HG02938 (cell line): ENCODE results near the gene GOLGA6L10.
"Not testable (repeated sequence)": the region's sequence is repeated elsewhere in the genome, so short reads cannot be mapped to it uniquely, and the experiment has no call there.

ENCODE experiments used
- ATAC-seq: cut with Tn5 transposase; IDR thresholded peaks from one replicate; pipeline ENCODE4 v1.9.1; 2021; ENCODE audit warnings: mild to moderate bottlenecking, moderate library complexity; ENCODE audit not compliant: unreplicated experiment

The GOLGA6L10 gene, protein sequence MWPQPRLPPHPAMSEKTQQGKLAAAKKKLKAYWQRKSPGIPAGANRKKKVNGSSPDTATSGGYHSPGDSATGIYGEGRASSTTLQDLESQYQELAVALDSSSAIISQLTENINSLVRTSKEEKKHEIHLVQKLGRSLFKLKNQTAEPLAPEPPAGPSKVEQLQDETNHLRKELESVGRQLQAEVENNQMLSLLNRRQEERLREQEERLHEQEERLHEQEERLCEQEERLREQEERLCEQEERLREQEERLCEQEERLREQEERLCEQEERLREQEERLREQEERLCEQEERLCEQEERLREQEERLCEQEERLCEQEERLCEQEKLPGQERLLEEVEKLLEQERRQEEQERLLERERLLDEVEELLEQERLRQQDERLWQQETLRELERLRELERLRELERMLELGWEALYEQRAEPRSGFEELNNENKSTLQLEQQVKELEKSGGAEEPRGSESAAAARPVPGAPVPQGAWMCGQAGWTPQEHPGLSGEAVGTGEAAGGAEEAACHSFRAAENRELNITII

DNA sequence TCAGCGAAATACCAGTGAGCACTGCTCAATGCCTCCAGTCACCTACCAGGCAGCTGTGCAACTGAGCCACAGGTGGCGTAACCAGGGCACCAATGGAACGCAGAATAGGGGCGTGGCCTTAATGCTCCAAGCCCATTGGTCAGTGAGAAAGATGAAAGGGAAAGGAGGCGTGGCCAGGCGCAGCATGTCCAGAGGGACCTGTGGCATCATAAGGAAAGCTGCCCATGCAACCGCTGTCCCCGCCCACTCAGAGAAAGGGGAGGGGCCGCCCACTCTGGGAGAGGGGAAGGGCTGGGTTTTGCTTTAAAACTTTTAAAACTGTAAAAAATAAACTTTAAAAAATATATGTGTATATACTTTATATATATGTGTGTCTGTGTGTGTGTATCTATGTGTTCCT lies at the start of gene GOLGA6L10:
GOLGA6L10 (minus strand) TSS at position 101 of the 400 bp plus-strand sequence; CDS start at position 1, 100 bp downstream.
- ATAC-seq, result not testable (repeated sequence)

DNA sequence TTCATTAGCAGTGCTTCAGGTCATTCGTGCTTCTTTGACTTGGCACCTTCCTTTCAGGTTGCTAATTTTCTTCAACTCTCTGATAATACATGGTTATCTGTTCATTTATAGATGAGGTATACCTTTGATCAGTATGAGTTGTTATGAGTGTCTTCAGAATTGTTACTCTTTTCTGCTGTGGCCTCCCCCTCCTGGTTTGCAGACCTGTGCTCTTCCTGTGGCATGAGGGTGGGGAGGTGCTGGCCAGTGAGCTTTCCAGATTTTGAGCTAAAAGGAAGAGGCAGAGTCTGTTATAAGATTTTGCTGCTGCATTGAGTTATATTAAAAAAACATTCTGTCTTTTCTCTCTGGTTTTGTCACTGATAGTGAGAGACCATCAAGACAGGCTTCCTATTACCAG lies 49.5 kb upstream of the GOLGA6L10 start:
- ATAC-seq, result peak; percentile 16

DNA sequence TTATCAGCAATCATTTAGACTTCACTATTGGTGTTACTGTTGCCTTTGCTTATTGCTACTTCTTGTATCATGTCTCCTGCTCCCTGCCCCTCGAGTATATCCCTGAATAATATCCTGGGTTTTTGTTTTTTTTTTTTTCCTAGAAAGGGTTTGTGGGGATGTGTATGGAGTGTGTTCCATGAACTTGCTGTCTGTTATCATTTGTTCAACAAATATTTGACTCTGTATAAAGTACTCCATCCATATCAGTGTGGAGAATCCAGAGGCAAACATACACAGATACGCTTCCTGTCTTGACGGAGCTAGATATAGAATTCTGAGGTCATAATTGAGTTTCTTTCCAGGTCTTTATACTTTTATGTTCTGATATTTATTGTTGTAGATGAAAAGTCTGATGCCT lies 48.5 kb upstream of the GOLGA6L10 start:
- no peak for ATAC-seq

DNA sequence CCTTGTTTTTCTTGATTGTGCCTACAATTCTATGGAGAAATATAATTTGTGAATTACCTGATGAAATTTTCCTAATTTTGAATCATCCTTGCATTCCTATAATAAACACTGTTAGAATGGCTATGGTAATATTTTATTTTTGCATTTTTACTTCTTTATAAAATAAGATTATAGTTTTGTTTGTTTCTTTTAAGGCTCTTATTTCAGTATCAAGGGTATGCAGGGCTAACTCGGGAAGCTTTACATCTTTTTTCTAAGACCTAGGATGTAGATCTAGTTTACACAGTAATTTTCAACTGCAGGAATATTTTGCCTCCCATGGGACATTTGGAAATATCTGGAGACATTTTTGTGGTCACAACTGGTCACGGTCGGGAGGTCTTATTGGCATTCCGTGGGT lies 46.5 kb upstream of the GOLGA6L10 start:
- ATAC-seq, result not testable (repeated sequence)

DNA sequence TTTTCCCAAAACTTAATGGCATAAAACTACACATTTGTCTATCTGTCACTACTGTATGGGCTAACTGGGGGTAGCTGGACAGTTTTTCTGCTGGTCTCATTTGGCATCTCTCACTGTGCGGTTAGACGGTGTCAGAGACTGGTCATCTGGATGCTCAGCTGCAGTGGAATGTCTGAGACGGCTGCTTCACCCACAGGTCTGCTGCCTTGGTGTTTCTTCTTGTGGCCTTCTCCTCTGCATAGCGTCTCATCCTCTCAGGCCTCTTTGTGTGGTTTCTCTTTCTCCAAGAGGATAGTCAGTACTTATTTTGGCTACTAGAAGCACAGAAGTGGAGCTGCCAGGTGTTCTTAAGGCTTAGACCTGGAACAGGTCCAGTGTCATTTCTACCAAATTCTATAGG lies 44.4 kb upstream of the GOLGA6L10 start:
- ATAC-seq, result no peak

DNA sequence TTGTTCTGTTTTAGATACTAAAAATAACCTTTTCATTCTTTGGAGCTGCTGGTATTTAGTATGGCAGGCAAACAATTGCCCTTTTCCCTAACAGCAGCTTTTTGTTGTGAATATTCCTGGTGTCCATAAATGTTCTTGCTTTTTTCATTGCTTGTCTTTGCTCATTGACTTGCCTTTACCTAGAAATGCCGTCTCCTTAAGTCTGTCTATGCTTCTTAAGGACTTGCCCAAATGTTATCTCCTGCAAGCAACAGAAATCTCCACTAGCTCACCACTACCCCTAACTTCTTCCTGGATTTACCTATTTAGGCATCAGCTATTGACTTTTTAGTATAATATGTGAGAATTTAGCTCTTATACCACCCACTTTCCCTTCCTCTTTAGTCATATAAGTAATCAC lies 42.8 kb upstream of the GOLGA6L10 start:
- not testable (repeated sequence) for ATAC-seq

DNA sequence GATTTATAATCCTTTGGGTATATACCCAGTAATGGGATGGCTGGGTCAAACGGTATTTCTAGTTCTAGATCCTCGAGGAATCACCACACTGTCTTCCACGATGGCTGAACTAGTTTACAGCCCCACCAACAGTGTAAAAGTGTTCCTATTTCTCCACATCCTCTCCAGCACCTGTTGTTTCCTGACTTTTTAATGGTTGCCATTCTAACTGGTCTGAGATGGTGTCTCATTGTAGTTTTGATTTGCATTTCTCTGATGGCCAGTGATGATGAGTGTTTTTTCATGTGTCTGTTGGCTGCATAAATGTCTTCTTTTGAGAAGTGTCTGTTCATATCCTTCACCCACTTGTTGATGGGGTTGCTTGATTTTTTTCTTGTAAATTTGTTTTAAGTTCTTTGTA lies 40.9 kb upstream of the GOLGA6L10 start:
- ATAC-seq, result not testable (repeated sequence)

DNA sequence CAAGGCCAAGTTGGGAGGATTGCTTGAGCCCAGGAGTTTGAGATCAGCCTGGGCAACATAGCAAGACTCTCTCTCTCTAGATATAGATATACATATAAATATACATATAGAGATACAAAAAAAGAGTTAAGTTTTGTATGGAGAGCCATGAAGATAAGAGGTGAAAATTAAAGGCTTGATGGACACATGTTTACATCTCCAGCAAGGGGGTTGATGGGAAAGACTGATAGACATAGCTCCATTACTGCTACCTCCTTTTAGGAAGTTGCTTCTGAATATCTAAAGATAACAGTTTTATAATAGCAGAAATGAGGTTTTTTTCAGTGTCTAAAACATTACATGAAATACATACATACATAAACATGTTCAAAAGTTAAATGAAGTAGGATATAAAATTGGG lies 37.9 kb upstream of the GOLGA6L10 start:
- ATAC-seq, result not testable (repeated sequence)

DNA sequence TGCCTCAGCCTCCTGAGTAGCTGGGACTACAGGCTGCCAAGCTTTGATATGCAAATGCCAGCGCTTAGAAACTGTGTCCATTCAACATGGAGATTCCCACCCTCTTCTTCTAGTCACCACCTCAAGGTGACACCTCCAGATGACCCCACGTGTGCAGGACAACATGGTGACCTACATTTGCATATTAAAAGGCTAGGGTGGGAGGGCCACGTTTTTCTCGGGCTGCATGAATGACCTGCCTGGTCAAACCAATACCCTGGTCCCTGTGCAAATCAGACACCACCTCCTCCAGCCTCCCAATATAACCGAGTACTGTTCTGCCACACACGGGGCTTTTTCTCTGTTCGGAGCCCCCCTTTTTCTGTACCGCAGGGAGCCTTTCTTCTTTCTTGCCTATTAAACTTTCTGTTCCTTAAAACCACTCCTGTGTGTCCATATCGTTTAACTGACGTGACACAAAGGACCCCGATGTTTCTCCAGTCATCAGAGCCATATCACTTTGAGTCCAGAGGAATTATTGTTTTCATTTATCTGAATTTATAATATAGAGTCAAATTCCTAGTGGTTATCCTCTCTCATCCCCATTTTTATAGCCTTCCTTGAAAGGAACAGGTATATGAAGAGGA lies 32.2 kb upstream of the GOLGA6L10 start:
- not testable (repeated sequence) for ATAC-seq

DNA sequence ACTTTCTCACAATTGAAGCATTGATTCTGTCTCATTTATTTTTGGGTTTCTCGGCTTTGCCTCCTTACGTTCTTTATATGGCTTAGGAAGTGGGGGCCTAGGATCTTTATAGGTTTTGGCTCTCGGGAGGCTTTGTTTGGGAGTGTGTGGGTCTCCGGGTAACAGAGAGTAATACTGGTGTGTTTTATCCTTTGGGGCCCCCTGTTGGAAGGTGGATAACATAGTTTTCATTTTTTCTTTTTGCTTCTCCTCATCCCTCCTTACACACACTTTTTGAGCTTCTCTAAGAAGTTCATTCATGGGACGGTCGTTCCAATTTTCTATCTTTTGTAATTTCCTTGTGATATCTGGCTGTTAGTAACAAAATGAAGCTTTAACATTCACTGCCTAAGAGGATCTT lies 30.3 kb upstream of the GOLGA6L10 start:
- ATAC-seq, result not testable (repeated sequence)

DNA sequence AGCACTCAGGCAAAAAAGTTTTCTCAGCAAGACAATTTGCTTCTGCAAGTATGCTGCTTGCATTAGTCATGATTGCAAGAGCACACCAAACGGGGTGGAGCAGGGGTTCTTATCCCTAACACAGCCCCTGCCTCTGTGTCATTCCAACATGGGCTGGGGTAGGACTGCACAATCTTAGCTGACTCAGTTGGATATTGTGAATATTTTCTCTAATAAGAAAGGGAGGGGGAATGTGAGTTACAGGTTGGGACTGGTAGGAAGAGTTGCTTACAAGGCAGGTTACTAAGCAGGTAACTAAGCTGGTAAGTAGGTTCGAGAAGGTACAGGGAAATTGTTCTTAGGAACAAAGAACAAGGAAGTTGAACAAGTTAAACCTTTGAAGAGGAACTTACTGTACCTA lies 24.4 kb upstream of the GOLGA6L10 start:
- not testable (repeated sequence) for ATAC-seq

DNA sequence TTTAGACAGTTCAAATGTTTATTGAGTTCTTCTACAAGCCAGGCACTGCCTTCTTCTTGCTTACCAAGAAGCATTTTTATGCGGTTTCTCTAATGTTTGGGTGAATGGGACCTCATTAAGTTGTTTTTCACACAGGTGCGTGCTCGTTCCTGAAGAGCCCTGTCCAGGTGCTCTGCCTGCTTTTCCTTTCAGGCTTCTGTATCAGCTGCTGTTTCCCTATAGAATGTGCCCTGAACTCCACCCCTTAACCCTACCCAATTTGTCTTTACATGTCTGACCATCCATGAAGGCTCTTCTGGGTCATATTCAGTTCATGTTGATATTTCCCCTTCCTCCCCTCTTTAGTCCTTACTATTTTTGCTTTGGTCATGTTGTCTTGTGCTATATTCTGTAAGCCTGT lies 22.4 kb upstream of the GOLGA6L10 start:
- ATAC-seq, result no peak

DNA sequence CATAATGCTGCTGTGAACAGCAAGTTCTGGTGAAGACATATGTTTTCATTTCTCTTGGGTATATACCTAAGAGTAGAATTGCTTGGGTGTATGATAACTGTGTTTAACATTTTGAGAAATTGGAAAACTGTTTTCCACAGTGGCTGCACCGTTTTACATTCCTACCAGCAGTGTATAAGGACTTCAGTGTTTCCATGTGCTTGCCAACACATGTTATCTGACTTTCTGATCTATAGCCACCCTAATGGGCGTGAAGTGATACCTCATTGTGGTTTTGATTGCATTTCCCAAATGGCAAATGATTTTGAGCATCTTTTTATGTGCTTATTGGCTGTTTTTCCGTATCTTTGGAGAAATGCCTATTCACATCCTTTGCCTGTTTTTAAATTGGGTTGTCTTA lies 18.5 kb upstream of the GOLGA6L10 start:
- not testable (repeated sequence) for ATAC-seq

DNA sequence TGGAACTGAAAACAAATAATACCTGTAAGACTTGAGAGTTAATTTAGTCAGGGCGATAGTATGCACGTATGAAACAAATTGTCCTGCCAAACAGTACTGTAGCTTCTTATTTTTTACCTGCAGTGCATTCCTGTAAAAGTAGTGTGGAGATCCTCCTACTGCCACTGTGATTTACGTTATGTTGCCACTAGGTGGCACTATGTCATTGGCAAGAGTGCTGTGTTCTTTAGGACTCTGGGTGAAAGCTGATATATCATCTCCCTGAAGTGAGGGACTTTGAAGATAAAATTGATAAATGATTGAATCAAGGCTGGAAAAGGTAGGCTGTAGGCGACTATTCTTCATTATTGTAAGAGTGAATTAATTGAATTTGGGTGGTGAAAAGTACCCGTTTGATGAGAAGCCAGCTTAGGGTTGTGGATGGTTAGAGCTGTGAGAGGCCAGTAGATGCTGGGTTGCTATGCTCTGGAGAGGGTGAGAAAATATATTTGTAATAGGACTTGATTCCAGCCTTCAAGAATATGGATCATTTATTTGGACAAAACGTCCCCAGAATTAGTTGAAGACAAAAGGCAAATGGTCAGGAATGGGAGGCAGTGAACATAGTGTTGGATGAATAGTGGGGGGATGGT lies 16.5 kb upstream of the GOLGA6L10 start:
- peak; percentile 95 for ATAC-seq

DNA sequence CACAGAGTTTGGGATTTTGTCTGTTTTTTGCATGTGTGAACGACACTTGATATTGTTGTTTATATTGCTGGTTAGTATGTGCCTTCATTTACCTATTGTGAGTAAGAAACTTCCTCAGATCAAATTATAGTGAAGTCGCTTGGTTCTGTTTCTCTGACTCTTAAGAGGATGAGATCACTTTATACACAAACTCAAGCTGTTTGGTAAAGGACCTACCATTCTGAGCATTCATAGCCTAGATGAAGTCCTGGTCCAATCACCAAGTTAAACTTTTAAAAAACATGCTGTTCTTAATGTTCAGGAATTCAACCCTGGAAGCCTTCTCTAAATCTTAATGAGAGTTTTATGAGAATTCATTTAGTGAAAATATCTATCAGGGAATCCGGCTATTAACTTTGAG lies 15.3 kb upstream of the GOLGA6L10 start:
- ATAC-seq, result not testable (repeated sequence)

DNA sequence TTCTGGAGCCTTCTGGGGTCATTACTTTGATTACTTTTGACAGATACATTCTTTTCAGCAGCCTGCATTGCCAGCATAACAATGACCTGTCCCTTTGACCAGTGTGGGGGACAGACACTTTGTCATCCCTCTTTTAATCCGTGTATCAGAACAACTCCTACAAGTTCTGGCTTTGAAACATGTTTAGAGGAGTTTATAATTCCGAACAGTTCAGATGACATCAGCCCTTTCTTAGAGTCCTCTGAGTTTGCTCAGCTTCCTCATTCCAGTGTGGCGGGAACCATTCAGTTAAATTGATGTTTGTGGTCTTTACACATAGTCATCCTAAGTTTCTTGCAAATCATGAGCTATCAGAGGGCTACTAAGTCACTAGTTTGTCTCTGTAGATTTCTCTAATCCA lies 13.5 kb upstream of the GOLGA6L10 start:
- not testable (repeated sequence) for ATAC-seq

DNA sequence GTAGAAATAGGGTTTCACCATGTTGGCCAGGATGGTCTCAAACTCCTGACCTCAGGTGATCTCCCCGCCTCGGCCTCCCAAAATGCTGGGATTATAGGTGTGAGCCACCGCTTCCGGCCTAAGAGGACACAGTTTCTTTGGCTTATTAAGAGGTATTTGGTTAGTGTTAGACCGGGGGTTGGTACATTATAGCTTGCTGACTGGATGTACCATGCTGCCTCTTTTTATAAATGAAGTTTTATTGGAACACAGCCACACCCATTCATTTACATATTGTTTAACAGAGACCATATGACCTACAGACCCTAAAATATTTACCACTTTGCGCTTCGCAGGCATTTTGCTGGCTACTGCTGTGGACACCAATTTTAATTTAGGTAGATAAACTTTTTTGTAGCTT lies 11.3 kb upstream of the GOLGA6L10 start:
- not testable (repeated sequence) for ATAC-seq

DNA sequence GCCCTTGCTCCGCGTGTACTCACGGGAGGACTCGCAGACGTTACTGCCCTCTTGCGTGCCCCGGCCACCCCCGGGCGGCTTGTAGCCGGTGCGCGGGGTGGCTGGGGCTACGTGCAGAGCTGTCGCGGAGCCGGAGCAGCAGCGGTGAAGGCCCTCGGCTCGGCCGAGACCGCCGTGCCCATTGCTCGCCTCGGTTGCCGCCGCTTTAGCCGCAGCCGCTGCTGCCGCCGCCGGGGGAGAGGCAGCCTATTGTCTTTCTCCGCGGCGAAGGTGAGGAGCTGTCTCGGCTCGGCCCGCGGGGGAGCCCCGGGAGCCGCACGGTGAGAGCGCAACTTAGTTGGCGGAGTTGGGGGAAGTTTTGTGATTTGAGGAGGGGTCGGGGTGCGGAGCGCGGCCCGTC lies 5.8 kb upstream of the GOLGA6L10 start:
- not testable (repeated sequence) for ATAC-seq

DNA sequence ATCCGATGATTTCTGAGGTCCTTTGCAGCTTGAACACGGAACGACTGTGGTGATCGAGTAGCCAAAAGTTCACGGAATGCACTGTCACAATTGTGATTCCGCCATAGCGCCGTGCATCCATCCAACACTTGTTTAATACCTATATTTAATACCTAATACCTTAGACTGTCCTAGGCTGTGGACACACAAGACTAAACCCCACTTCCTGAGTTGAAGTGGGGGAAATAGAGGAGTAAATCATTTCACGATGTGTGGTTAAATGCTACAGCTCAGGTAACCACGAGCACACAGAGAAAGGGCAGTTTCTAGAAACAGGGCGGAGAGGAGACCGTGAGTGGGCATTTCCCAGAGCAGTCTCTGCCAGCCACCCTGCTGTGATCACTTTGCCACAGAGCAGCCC lies 5.3 kb upstream of the GOLGA6L10 start:
- not testable (repeated sequence) for ATAC-seq

DNA sequence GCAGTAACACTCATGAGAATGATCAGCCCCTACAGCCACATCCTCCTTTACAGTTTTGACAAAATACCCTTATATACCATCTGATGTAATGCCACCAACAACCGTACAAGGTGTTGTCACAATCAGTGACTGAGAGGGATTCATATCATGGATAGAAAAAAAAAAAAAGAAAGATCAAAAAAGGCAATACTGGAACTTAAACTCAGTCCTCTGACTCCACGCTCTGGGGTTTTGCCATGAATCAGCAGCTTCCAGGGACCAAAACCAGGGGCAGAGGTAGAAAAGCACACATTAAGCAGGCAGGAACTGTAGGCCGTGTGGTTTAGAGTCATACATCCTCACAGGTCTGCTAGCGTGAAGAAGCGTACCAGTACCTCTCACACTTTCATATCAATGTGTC lies 1.6 kb downstream of the GOLGA6L10 start:
- not testable (repeated sequence) for ATAC-seq

DNA sequence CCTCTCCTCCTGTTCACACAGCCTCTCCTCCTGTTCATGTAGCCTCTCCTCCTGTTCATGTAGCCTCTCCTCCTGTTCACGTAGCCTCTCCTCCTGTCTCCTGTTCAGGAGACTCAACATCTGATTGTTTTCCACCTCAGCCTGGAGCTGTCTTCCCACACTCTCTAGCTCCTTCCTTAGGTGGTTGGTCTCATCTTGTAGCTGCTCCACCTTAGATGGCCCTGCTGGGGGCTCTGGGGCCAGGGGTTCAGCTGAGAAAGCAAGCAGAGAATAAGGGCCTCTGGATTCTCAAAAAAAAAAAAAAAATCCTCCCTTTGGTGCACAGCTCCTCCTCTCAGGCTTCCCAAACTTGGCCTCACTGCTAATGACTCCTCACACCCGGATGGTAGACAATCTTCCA lies 4.1 kb downstream of the GOLGA6L10 start:
- not testable (repeated sequence) for ATAC-seq
